GM19452 (cell line): ENCODE measurements around the gene SYNRG.

Experiments used
- ATAC-seq: cut with Tn5 transposase; IDR thresholded peaks from one replicate; pipeline ENCODE4 v1.9.1; 2021; ENCODE audit not compliant: unreplicated experiment

The SYNRG gene

GRCh38 chr17:37506678-37507077, 102.5 kb downstream of the SYNRG start:
- no peak for ATAC-seq

DNA sequence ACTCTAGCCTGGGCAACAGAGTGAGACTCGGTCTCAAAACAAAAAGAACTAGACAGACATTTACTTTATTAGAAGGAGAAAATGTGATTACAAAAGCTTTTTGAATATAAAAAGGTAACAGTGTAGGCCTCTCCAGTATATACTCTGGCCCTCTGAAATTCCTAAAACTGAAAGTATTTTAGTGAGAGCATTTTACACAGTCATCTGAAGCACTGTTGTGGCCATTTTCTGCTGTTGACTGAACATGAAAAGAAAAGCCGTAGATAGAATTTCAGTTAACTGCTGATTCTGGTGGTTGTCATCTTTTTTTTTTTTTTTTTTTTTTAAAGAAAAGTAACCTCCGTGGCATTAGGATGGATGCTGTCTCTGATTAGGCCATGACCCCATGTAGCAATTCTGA, 103.9 kb downstream of the SYNRG start:
- ATAC-seq, result no peak

- ATAC-seq, result no peak
Measured at GRCh38 chr17:37503148-37503547, 106.1 kb downstream of the SYNRG start.

GRCh38 chr17:37502009-37502936, 106.9 kb downstream of the SYNRG start:
- no peak for ATAC-seq

- no peak for ATAC-seq
Measured at GRCh38 chr17:37500378-37500777, 108.8 kb downstream of the SYNRG start.

DNA sequence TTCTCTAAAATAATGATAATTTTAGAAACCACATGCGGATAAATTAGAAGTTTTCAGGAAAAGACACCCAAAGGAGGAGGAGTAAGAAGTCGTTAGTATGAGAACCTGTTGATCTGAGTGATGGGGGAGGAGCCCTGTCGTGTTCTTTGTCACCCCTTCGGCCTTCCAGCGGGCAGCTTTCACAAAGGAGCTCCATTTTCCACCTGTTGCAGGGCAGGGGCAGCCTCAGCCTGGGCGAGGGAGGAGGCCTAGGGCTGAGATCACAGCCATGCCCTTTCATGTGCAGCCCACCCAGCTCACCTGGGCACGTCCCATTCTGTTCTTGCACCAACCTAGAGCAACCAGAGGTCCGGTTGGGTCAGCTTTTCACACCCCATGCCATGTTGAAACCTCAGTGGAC, 114.2 kb downstream of the SYNRG start:
- ATAC-seq, result no peak

DNA sequence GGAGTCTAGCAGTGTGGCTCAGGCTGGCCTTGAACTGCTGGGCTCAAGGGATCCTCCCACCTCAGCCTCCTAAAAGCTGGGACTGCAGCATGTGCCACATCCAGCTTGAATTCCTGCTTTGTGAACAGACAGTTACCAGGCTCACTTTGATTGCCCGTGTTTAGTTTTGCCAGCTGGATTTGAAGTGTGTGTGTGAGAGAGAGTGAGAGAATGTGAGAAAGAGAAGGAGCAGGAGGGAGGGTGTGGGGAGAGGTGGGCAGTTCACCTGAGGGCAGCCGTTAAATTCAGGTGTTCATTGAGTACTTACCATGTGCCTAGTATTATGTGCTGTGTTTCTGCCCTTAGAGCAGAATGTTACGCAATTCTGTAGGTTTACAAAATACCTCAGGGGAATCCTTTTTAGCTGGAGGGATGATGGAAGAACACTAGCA, 114.8 kb downstream of the SYNRG start:
- ATAC-seq, result no peak

- ATAC-seq, result no peak
Measured at GRCh38 chr17:37493249-37494027, 115.8 kb downstream of the SYNRG start.

GRCh38 chr17:37492167-37492566, 117.1 kb downstream of the SYNRG start:
- no peak for ATAC-seq

GRCh38 chr17:37490638-37491614, 118.3 kb downstream of the SYNRG start:
- ATAC-seq, result no peak

GRCh38 chr17:37490022-37490587, 119.1 kb downstream of the SYNRG start:
- peak; percentile 56 for ATAC-seq

GRCh38 chr17:37489197-37490001, 119.8 kb downstream of the SYNRG start, which contains the start of gene DUSP14:
DUSP14 (plus strand) TSS chr17:37489891; CDS start chr17:37512273, 22,382 bp downstream.
- ATAC-seq, result peak; percentile 59

- no peak for ATAC-seq
Measured at GRCh38 chr17:37488607-37489196, 120.5 kb downstream of the SYNRG start.

DNA sequence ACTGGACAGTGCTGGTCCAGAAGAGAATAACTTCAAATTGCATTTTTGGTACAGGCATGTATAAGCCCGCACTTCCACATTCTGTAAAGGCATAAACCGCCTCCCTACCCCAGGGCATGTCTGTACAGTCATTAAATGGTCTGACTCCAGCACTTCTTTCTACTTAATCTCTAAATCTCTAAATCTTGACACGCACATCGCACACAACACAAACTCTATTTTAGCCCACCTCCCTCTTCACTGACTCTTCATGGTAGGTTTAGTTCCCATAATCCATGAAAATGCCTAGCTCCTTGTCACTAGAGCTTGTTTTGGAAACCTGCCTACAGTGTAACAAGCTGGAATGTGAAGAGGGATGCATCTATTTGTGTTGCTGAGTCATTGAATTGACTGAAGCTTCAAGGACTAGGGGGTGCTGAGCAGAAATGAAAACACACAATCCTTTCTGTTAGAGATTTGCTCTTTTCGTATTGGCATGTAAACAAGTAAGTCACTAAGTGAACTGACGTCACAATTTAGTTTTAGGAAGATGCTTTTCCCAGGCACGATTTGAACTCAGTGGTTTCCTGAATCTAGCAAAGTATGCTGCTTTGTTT, 121.1 kb downstream of the SYNRG start:
- no peak for ATAC-seq

GRCh38 chr17:37485938-37486570, 123.2 kb downstream of the SYNRG start:
- ATAC-seq, result no peak

- ATAC-seq, result no peak
Measured at GRCh38 chr17:37483311-37484039, 125.7 kb downstream of the SYNRG start.

DNA sequence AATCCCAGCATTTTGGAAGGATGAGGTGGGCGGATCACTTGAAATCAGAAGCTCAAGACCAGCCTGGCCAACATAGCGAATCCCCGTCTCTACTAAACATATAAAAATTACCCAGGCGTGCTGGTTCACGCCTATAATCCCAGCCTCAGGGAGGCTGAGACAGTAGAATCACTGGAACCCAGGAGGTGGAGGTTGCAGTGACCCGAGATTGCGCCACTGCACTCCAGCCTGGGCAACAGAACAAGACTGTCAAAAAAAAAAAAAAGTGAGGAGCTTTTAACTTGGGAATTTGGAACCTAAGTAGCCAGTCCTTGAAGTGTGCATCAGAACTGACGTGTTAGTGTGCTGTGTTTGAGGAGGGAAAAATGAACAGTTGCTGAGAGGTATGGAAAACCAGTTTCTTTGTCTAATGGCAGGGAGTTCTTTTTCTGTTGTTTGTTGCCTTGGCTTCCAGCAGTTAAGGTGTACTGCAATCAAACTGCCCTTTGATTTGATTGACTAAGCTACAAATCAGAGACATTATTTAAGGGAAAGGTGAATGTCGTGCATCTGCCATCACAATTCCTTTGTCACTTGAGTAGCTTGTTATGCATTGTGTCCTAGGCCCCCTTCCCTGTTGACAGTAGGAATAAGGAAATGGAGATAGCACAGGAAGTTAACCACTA, 128.1 kb downstream of the SYNRG start:
- no peak for ATAC-seq
